GM23338 (cell line): ENCODE data around the gene EMC10.

Source experiments
- CTCF ChIP-seq, 2 experiments: fragments of 200-600 bp in 1 of 2; sonication (generic) in 1 of 2; conservative IDR thresholded peaks; 2 replicates each; pipeline versions ENCODE4 v1.5.1 to v1.6.1; 2016 to 2017; ENCODE audit warnings: antibody characterized with exemption in 2 of 2, low read depth in 2 of 2, mild to moderate bottlenecking in 2 of 2, moderate library complexity in 1 of 2
- EZH2 ChIP-seq: fragments of 200-600 bp; sonication (generic); IDR thresholded peaks from one replicate; pipeline ENCODE4 v1.8.0; 2017; ENCODE audit warnings: antibody characterized with exemption, mild to moderate bottlenecking, low read depth; ENCODE audit not compliant: unreplicated experiment
- POLR2AphosphoS5 ChIP-seq: IDR thresholded peaks from 2 replicates; pipeline ENCODE4 v1.6.1; 2016; ENCODE audit warnings: antibody characterized with exemption, low read depth

GRCh38 chr19:50459638-50460037 is 16.7 kb upstream of the EMC10 start:
- TF ChIP-seq CTCF (conservative IDR thresholded peaks at IDR 0.05; ENCODE audit: low read depth in 2 of 2) (no peak), EZH2 (no peak), POLR2AphosphoS5 (no peak)
